K562 (cell line): Measurements from ENCODE around the gene SLC22A16. TPM values are rescaled to one million over a fixed set of nuclear protein-coding genes. Genes with fewer than 3 reads are reported as not detected.
A peak's percentile ranks its signal among the peaks of the same experiment; 100 is the strongest.

ENCODE experiments used
- ATAC-seq: fragments of 200-7000 bp; cut with Tn5 transposase; 3 replicates; pipeline ENCODE4 v1.9.1; 2020; ENCODE audit warnings: moderate library complexity
- BruUV-seq: library from RNA; stranded (reverse); fragments of 400-500 nt; replicated peaks from 2 replicates; lab custom pipeline; 2021; lab: Mats Ljungman, UMichigan
- CTCF ChIA-PET: fragments of 300-600 bp; formaldehyde crosslinking; extraction: SDS; loops from one replicate; lab custom pipeline; 2021; ENCODE audit warnings: low intra/inter-chr PET ratio; lab: Yijun Ruan, JAX
- POLR2A ChIA-PET: fragments of 300-600, 350-650 bp; sonication (Branson Sonifier 250); formaldehyde crosslinking; extraction: SDS; loops from one replicate; lab custom pipeline; 2021; ENCODE audit warnings: antibody characterized with exemption, inconsistent platforms; lab: Yijun Ruan, JAX
- DNase-seq, 4 experiments: peaks; one replicate each; pipeline versions ENCODE4 v3.0.0 to v3.0.0-alpha.2; 2011 to 2018; ENCODE audit warnings: low spot score in 3 of 4, mixed read lengths in 3 of 4; ENCODE audit errors: extremely low read depth in 1 of 4
- FAIRE-seq: peaks from 2 replicates; lab custom pipeline; 2011; peaks lifted over from hg19 to GRCh38; lab: Jason Lieb, UNC
- H2AFZ ChIP-seq: 2 replicates; pipeline ENCODE4 v1.6.0; 2011; ENCODE audit warnings: low read depth, low read length, control low read depth, inconsistent platforms
- H3K27ac ChIP-seq: fragments of 200-600 bp; 3 replicates; pipeline ENCODE4 v1.8.0; 2011; ENCODE audit warnings: low read depth, mild to moderate bottlenecking, control low read depth, inconsistent platforms, low read length, moderate library complexity, mixed read lengths; ENCODE audit errors: extremely low read depth
- H3K27me3 ChIP-seq, 2 experiments: fragments of 300-600 bp in 1 of 2; 2 replicates in 1 of 2; 3 replicates in 1 of 2; pipeline versions ENCODE4 v1.6.0 to v1.8.0; 2011; ENCODE audit warnings: inconsistent platforms in 2 of 2, low read length in 2 of 2, mild to moderate bottlenecking in 1 of 2, mixed read lengths in 1 of 2, moderate library complexity in 1 of 2; ENCODE audit not compliant: control insufficient read depth in 2 of 2, insufficient read depth in 2 of 2
- H3K36me3 ChIP-seq: fragments of 300-600 bp; 3 replicates; pipeline ENCODE4 v1.8.0; 2011; ENCODE audit warnings: mild to moderate bottlenecking, low read length, inconsistent platforms; ENCODE audit not compliant: control insufficient read depth, insufficient read depth
- H3K4me1 ChIP-seq, 2 experiments: fragments of 200-600 bp in 1 of 2; replicated peaks in 1 of 2; 2 replicates in 1 of 2; 3 replicates in 1 of 2; pipeline versions ENCODE4 v1.5.1 to v1.8.0; 2011; ENCODE audit warnings: inconsistent platforms in 2 of 2, low read length in 2 of 2, mild to moderate bottlenecking in 1 of 2, mixed read lengths in 1 of 2, moderate library complexity in 1 of 2; ENCODE audit not compliant: control insufficient read depth in 2 of 2, insufficient read depth in 2 of 2
- H3K4me2 ChIP-seq: 2 replicates; pipeline ENCODE4 v1.6.1; 2011; ENCODE audit warnings: low read length, control low read depth, inconsistent platforms, mixed read lengths; ENCODE audit not compliant: insufficient read depth
- H3K4me3 ChIP-seq: fragments of 200-600 bp; sonication (generic), shearing (Covaris generic); 2 replicates; pipeline ENCODE4 v1.5.1; 2016; ENCODE audit warnings: control low read depth, inconsistent platforms
- H3K79me2 ChIP-seq: fragments of 200-600 bp; 3 replicates; pipeline ENCODE4 v1.8.0; 2011; ENCODE audit warnings: low read length, inconsistent platforms; ENCODE audit not compliant: control insufficient read depth, insufficient read depth
- H3K9ac ChIP-seq, 2 experiments: 2 replicates each; pipeline versions ENCODE4 v1.6.0 to v1.6.1; 2011; ENCODE audit warnings: low read depth in 2 of 2, low read length in 2 of 2, control low read depth in 1 of 2, inconsistent platforms in 1 of 2, mild to moderate bottlenecking in 1 of 2, mixed read lengths in 1 of 2; ENCODE audit not compliant: insufficient read depth in 1 of 2
- H3K9me1 ChIP-seq: one replicate; pipeline ENCODE4 v1.6.0; 2011; ENCODE audit warnings: inconsistent platforms, mild to moderate bottlenecking, low read length, moderate library complexity; ENCODE audit not compliant: control insufficient read depth, insufficient read depth
- H3K9me3 ChIP-seq: replicated peaks from 2 replicates; pipeline ENCODE4 v1.5.1; 2011; ENCODE audit warnings: low read depth, low read length, inconsistent platforms; ENCODE audit not compliant: control insufficient read depth, insufficient read depth
- H4K20me1 ChIP-seq: replicated peaks from 2 replicates; pipeline ENCODE4 v1.6.1; 2011; ENCODE audit warnings: low read length, inconsistent platforms, mixed read lengths; ENCODE audit not compliant: control insufficient read depth, insufficient read depth
- BRD4 ChIP-seq: fragments of 200-600 bp; sonication (generic); IDR thresholded peaks from 2 replicates; pipeline ENCODE4 v1.6.1; 2017; ENCODE audit warnings: inconsistent platforms
- CBX1 ChIP-seq: sonication (generic); IDR thresholded peaks from 2 replicates; pipeline ENCODE4 v1.6.1; 2016; ENCODE audit warnings: antibody characterized with exemption, low read depth, mild to moderate bottlenecking
- CBX2 ChIP-seq: fragments of 200-600 bp; sonication (generic); IDR thresholded peaks from one replicate; pipeline ENCODE4 v1.6.1; 2012; ENCODE audit warnings: mild to moderate bottlenecking, low read length, inconsistent platforms; ENCODE audit not compliant: insufficient read depth, poor library complexity, severe bottlenecking
- CCNT2 ChIP-seq: IDR thresholded peaks from 2 replicates; pipeline ENCODE4 v1.6.1; 2011; ENCODE audit warnings: borderline replicate concordance, low read depth, mild to moderate bottlenecking, moderate library complexity, mixed read lengths, low read length; ENCODE audit not compliant: insufficient read length; ENCODE audit errors: extremely low read depth
- DACH1 ChIP-seq: fragments of 450-650 bp; IDR thresholded peaks from 2 replicates; pipeline ENCODE4 v1.6.1; 2018; ENCODE audit not compliant: partially characterized antibody
- DNMT1 ChIP-seq: fragments of 450-650 bp; IDR thresholded peaks from 2 replicates; pipeline ENCODE4 v1.6.1; 2016; ENCODE audit warnings: antibody characterized with exemption, mild to moderate bottlenecking
- GABPA ChIP-seq: fragments of 200-800 bp; sonication (Bioruptor generic); conservative IDR thresholded peaks from 2 replicates; pipeline ENCODE4 v1.6.1; 2016; ENCODE audit warnings: low read depth, missing genetic modification characterization, missing compliant biosample characterization
- GATA2 ChIP-seq: sonication (generic); formaldehyde crosslinking; IDR thresholded peaks from 2 replicates; pipeline ENCODE4 v1.4.0; 2020; ENCODE audit warnings: mild to moderate bottlenecking, missing genetic modification reagents
- KLF1 ChIP-seq: fragments of 450-650 bp; IDR thresholded peaks from 2 replicates; pipeline ENCODE4 v1.6.1; 2016; ENCODE audit warnings: missing genetic modification characterization, missing compliant biosample characterization
- MAFG ChIP-seq: fragments of 450-650 bp; conservative IDR thresholded peaks from 2 replicates; pipeline ENCODE4 v1.6.1; 2016; ENCODE audit warnings: missing genetic modification characterization, missing compliant biosample characterization
- NFATC3 ChIP-seq: fragments of 450-650 bp; IDR thresholded peaks from 2 replicates; pipeline ENCODE4 v1.6.1; 2017; ENCODE audit warnings: mild to moderate bottlenecking
- NR2C1 ChIP-seq, 2 experiments: fragments of 450-650 bp; IDR thresholded peaks; 2 replicates each; pipeline ENCODE4 v1.6.1; 2017; ENCODE audit warnings: mild to moderate bottlenecking in 2 of 2, antibody characterized with exemption in 1 of 2, inconsistent platforms in 1 of 2, missing compliant biosample characterization in 1 of 2, missing genetic modification characterization in 1 of 2
- POLR2G ChIP-seq: fragments of 200-400 bp; formaldehyde crosslinking; IDR thresholded peaks from 2 replicates; pipeline ENCODE4 v1.6.1; 2017; ENCODE audit warnings: low read depth, mild to moderate bottlenecking, antibody characterized with exemption, low read length, moderate library complexity
- PYGO2 ChIP-seq: fragments of 450-650 bp; IDR thresholded peaks from 2 replicates; pipeline ENCODE4 v1.6.1; 2016; ENCODE audit warnings: mild to moderate bottlenecking, missing genetic modification characterization, moderate library complexity, missing compliant biosample characterization
- RBM15 ChIP-seq: fragments of 200-400 bp; formaldehyde crosslinking; IDR thresholded peaks from 2 replicates; pipeline ENCODE4 v1.6.1; 2018; ENCODE audit warnings: mild to moderate bottlenecking, low read length, moderate library complexity; ENCODE audit not compliant: insufficient read depth
- RUNX1 ChIP-seq: sonication (generic); IDR thresholded peaks from 2 replicates; pipeline ENCODE4 v1.6.1; 2016; ENCODE audit warnings: antibody characterized with exemption, low read depth
- SMARCC2 ChIP-seq: fragments of 450-650 bp; IDR thresholded peaks from 2 replicates; pipeline ENCODE4 v1.6.1; 2017; ENCODE audit warnings: antibody characterized with exemption, moderate library complexity, mild to moderate bottlenecking, low read depth
- YBX1 ChIP-seq: fragments of 450-650 bp; IDR thresholded peaks from 2 replicates; pipeline ENCODE4 v1.7.1; 2016; ENCODE audit warnings: mild to moderate bottlenecking
- ZC3H4 ChIP-seq: sonication (generic); formaldehyde crosslinking; IDR thresholded peaks from 2 replicates; pipeline ENCODE4 v1.9.0; 2021; ENCODE audit warnings: missing genetic modification reagents, borderline replicate concordance
- ZNF561 ChIP-seq: fragments of 450-650 bp; formaldehyde crosslinking; conservative IDR thresholded peaks from 2 replicates; pipeline ENCODE4 v1.4.0; 2020; ENCODE audit warnings: mild to moderate bottlenecking, moderate library complexity
- WGBS: fragments of 100-300 bp; shearing (Covaris generic); methylation state at CpG from one replicate; pipeline ENCODE4 v1.1.6; 2016; ENCODE audit warnings: low coverage, mixed read lengths; ENCODE audit not compliant: insufficient coverage; ENCODE audit errors: missing lambda C conversion rate; 5-methylcytosine and 5-hydroxymethylcytosine counted together
- in situ Hi-C: fragments of 300-500 bp; cut with MboI; formaldehyde crosslinking; loops from 4 replicates; pipeline ENCODE4 v1.15.0; 2018; ENCODE audit warnings: inconsistent platforms, mixed read lengths
- intact Hi-C: fragments of 100-400 bp; cut with micrococcal nuclease; formaldehyde crosslinking; loops from 2 replicates; pipeline ENCODE4 v1.14.2; 2022
- polyA plus RNA-seq, 8 experiments: library from polyadenylated mRNA; depleted of rRNA in 4 of 8; stranded (reverse) in 5 of 8; unstranded in 3 of 8; fragments of >200 nt; fragmentation: Nextera tagmentation in 2 of 8; fragmentation: Illumina TruSeq in 1 of 8; extraction: Ambion mirVana in 2 of 8; extraction: Trizol in 1 of 8; gene quantifications; 2 replicates each; pipeline versions ENCODE4 v1.2.1 to v1.2.3, GENCODE V29; 2011 to 2014; ENCODE audit warnings: inconsistent platforms in 1 of 8, missing spikeins in 1 of 8
- total RNA-seq, 7 experiments: library from RNA; depleted of rRNA in 6 of 7; stranded (reverse); fragments of >200 nt in 6 of 7; fragmentation: Illumina TruSeq in 2 of 7; extraction: Trizol in 2 of 7; gene quantifications; 2 replicates each; pipeline versions ENCODE4 v1.2.1 to v1.2.3, GENCODE V29; 2011 to 2021; ENCODE audit warnings: low replicate concordance in 1 of 7
- TF ChIP-seq, protein P1 (sequence below): fragments of 450-650 bp; IDR thresholded peaks from 2 replicates; pipeline ENCODE4 v1.6.1; 2016
- TF ChIP-seq, protein P2 (sequence below): fragments of 250-450 bp; sonication (Bioruptor Pico); IDR thresholded peaks from 2 replicates; pipeline ENCODE4 v1.8.0; 2022; ENCODE audit warnings: inconsistent platforms

The SLC22A16 gene
- total and polyA plus RNA-seq, 9 of the 15 experiments (the other 6 are each of a cell fraction or from before 2014, with no cell fraction given) = not detected

DNA sequence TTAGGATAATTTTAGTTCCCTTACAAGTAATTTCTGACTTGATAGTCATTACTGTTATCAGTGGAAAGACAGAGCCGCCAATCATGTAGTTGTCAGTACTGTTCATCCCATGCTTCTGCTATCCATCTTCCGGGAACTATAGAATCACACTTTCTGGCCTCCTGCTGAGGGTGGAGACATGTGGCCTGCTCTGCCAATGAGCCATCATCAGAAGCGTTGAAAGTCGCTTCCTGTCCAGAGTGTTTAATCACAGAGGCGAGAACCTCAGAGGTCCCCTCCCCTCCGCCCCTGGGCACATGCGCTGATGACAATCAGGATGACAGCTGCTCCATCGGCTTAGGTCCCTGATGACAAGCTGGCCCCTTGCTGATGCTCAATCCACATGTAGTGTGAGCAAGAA, 64.1 kb downstream of the SLC22A16 start:
- Histone ChIP-seq H3K4me2 (no peak overlapping the region), H3K9me1 (no peaks in the 10 kb centered on the region), H3K4me3 (no peak overlapping the region), H3K4me1 (no peaks in the 10 kb centered on the region; a peak in 1 of 5 replicates), H4K20me1 (no peaks in the 10 kb centered on the region), H3K27ac (no peak overlapping the region), H3K9ac (no peak overlapping the region), H2AFZ (no peak overlapping the region), H3K27me3 (peaks cover 18 to 48% of the 10 kb centered on the region in 2 experiments; a peak in 4 of 5 replicates), H3K9me3 (no peaks in the 10 kb centered on the region), H3K36me3 (no peaks in the 10 kb centered on the region), H3K79me2 (no peaks in the 10 kb centered on the region)
- no TSS peak for BruUV-seq
- ChIA-PET CTCF (no interaction called here), POLR2A (no interaction called here)
- in situ Hi-C loops (no loop called here), intact Hi-C loops (no loop called here)
- FAIRE-seq (no peak), DNase-seq (peak in 1 of 4 experiments; percentile 14), ATAC-seq (peak; percentile 36; the same call in 2 of the 3 replicates)
- WGBS = 4% methylated on average over 5 of the region's 8 CpGs
- TF ChIP-seq KLF1 (tag) (no peak), NR2C1 (IDR thresholded peaks at IDR 0.05) (no peak), NR2C1 (tag; IDR thresholded peaks at IDR 0.05) (no peak), PYGO2 (tag) (no peak), RBM15 (no peak), GABPA (tag) (peak; percentile 64), POLR2G (no peak), DNMT1 (no peak), YBX1 (no peak), ZNF561 (CRISPR knock-in tag) (no peak), NFATC3 (no peak), BRD4 (no peak), DACH1 (no peak), GATA2 (CRISPR knock-in tag) (no peak), SMARCC2 (no peak), CBX2 (no peak), ZC3H4 (no peak), RUNX1 (no peak), CCNT2 (no peak), MAFG (tag) (no peak), CBX1 (no peak)
- TF ChIP-seq, protein P1, sequence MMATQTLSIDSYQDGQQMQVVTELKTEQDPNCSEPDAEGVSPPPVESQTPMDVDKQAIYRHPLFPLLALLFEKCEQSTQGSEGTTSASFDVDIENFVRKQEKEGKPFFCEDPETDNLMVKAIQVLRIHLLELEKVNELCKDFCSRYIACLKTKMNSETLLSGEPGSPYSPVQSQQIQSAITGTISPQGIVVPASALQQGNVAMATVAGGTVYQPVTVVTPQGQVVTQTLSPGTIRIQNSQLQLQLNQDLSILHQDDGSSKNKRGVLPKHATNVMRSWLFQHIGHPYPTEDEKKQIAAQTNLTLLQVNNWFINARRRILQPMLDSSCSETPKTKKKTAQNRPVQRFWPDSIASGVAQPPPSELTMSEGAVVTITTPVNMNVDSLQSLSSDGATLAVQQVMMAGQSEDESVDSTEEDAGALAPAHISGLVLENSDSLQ = peak; percentile 68; the same call in 1 of the 2 replicates
- TF ChIP-seq, protein P2, sequence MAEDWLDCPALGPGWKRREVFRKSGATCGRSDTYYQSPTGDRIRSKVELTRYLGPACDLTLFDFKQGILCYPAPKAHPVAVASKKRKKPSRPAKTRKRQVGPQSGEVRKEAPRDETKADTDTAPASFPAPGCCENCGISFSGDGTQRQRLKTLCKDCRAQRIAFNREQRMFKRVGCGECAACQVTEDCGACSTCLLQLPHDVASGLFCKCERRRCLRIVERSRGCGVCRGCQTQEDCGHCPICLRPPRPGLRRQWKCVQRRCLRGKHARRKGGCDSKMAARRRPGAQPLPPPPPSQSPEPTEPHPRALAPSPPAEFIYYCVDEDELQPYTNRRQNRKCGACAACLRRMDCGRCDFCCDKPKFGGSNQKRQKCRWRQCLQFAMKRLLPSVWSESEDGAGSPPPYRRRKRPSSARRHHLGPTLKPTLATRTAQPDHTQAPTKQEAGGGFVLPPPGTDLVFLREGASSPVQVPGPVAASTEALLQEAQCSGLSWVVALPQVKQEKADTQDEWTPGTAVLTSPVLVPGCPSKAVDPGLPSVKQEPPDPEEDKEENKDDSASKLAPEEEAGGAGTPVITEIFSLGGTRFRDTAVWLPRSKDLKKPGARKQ = no peak
